ENCODE results near the gene TSSK6.
A peak's percentile ranks its signal among the peaks of the same experiment; 100 is the strongest.

The TSSK6 gene

GRCh38 chr19:19502808-19503602 lies 12.3 kb downstream of the TSSK6 start:
- DNase-seq = no peak

- DNase-seq = no peak
These were observed 13.1 kb downstream of the TSSK6 start for GRCh38 chr19:19502281-19502680.

GRCh38 chr19:19501798-19502197 lies 13.6 kb downstream of the TSSK6 start:
- no peak for DNase-seq

- no peak for DNase-seq
These were observed 14.2 kb downstream of the TSSK6 start for GRCh38 chr19:19500975-19501644.

GRCh38 chr19:19499272-19499995 lies 15.9 kb downstream of the TSSK6 start:
- DNase-seq = no peak

GRCh38 chr19:19498255-19498991 lies 16.9 kb downstream of the TSSK6 start:
- no peak for DNase-seq

GRCh38 chr19:19495614-19496603 lies 19.4 kb downstream of the TSSK6 start:
- no peak for DNase-seq

- no peak for DNase-seq
These were observed 21.4 kb downstream of the TSSK6 start for GRCh38 chr19:19493841-19494546.

- no peak for DNase-seq
These were observed 23.2 kb downstream of the TSSK6 start for GRCh38 chr19:19492026-19492610.

- DNase-seq = no peak
These were observed 23.9 kb downstream of the TSSK6 start for GRCh38 chr19:19491321-19492025.

GRCh38 chr19:19490214-19490968 lies 25.0 kb downstream of the TSSK6 start:
- peak; percentile 78 for DNase-seq

- no peak for DNase-seq
These were observed 25.5 kb downstream of the TSSK6 start for GRCh38 chr19:19489804-19490204.

GRCh38 chr19:19488875-19489690 lies 26.3 kb downstream of the TSSK6 start:
- DNase-seq = no peak

- no peak for DNase-seq
These were observed 27.1 kb downstream of the TSSK6 start for GRCh38 chr19:19487950-19488874.

GRCh38 chr19:19487077-19487949 lies 28.0 kb downstream of the TSSK6 start:
- no peak for DNase-seq
